Cerebellar nuclear complex (tissue), 1 donor: ENCODE data around the gene SAMD4A.
"Not testable (repeated sequence)": the region's sequence is repeated elsewhere in the genome, so short reads cannot be mapped to it uniquely, and the experiment has no call there.

ENCODE experiments used
- DNase-seq, 2 experiments: peaks; one replicate each; lab custom pipeline; 2025; lab: John Stamatoyannopoulos, UW

SAMD4A gene

GRCh38 chr14:54597795-54598443, 31.0 kb downstream of the SAMD4A start:
- no peak for DNase-seq

DNA sequence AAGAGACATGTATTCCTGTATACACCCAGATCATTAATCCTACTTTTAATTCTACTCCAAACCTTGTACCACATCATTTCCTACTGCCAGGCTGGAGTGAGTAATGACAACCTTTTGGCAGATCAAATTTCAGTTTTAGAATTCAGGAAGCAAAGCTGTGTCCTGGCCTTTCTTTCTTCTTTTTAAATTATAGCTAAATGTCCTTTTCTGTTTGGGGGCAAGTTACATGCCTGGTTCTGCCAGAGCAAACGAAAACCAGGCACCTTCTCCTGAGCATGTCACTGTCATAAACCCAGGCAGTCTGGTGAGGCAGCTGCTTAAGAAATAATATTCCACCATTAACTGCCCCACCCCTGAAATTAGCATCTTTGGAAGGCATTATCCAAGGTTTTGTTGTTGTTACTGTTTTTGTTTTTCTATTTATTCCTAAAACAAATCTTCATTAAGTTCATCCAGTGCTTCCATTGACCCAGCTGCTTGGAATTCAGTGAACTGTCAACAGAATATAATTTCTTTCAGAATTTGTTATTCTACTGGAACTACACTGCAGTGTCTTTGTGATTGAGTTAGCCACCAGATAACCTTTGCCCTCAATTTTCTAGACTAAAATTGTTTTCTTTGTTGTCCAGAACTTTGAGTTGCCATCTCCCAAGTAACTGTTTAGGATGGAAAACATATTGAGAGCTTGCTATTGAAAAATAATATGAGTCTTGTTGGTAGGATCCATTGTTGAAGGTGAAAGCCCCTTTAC, 33.2 kb downstream of the SAMD4A start:
- DNase-seq: no peak

GRCh38 chr14:54600717-54601109, 33.8 kb downstream of the SAMD4A start:
- DNase-seq: no peak

- DNase-seq: no peak
Measured at GRCh38 chr14:54603362-54603761, 36.4 kb downstream of the SAMD4A start.

DNA sequence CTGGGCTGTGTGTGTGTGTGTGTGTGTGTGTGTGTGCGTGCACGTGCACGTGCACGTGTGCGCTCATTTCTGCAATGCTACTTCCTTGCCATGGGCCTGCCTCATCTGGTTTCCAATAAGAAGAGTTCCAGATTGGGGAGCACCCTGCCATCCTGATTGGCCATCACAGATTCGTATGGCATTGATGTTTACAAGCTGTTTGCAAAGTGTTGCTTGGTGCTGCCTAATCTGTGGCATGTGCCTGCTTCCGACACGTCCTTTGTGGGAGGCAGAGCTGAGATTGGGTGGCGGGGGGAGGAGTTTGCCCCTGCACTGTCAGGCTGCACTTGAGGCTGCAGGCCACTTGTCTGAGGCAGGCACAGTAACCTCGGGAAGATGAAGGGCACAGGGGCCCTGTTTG, 39.2 kb downstream of the SAMD4A start:
- no peak for DNase-seq

DNA sequence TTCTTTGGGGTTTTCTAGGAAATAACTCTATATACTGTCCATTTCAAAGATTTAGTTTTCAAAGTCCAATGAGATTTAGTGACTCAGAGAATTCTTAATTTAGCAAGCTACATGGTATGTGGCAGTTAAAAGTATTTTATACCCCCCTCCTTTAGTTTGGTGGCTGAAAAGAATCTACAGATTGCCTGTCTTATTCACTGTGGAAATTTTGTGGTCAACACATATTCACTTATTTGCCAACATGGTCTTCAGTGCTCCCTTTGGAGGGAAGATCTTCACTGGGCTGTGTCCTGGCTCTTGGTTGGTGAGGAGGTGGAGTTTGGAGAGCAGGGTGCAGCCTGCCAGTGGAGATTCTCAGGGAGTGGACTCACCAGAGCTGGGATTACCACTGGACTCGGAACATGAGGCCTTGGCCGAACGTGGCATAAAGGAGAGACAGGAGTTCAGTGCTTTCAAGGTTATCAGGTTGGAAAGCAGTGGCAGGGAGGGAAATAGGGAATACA, 39.8 kb downstream of the SAMD4A start:
- no peak for DNase-seq

- no peak for DNase-seq
Measured at GRCh38 chr14:54609576-54609975, 42.6 kb downstream of the SAMD4A start.

GRCh38 chr14:54610051-54610977, 43.4 kb downstream of the SAMD4A start:
- DNase-seq: no peak

DNA sequence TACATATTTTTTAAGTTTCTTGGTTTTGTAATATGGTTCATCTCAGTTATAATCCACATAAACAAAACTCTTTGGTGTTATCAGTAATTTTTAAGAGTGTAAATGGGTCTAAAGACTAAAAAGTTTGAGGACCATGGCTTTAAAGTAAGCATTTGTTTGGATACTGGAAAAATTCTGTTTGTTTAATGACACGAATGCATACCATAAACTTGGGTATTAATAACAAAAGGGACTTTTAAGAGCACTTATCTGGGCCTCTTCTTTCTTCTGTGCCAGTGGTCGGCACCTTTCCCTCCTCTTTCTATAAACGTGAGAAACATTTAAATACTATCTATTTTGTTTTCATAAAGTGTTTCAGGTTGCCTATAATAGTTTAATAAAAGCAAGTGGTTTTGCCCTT, 47.4 kb downstream of the SAMD4A start:
- DNase-seq: no peak

GRCh38 chr14:54617467-54617866, 50.5 kb downstream of the SAMD4A start:
- no peak for DNase-seq

DNA sequence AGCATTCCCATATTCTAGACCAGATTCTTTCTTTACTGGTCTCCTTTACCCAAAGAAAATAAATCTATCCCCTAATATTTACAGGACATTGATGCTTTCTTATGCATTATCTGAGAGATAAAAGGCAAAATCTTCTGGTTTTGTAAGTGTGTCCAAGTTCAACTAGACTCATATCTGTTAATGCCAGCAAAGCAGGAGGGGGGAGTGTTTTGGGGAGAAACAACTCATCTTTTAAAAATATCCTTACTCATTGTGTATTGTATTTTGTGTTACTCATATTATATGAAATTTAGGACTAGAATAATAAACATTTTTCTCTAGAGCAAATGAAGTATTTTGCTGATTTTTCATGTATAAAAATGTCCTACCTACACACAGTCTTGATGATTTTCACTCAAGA, 54.8 kb downstream of the SAMD4A start:
- no peak for DNase-seq

DNA sequence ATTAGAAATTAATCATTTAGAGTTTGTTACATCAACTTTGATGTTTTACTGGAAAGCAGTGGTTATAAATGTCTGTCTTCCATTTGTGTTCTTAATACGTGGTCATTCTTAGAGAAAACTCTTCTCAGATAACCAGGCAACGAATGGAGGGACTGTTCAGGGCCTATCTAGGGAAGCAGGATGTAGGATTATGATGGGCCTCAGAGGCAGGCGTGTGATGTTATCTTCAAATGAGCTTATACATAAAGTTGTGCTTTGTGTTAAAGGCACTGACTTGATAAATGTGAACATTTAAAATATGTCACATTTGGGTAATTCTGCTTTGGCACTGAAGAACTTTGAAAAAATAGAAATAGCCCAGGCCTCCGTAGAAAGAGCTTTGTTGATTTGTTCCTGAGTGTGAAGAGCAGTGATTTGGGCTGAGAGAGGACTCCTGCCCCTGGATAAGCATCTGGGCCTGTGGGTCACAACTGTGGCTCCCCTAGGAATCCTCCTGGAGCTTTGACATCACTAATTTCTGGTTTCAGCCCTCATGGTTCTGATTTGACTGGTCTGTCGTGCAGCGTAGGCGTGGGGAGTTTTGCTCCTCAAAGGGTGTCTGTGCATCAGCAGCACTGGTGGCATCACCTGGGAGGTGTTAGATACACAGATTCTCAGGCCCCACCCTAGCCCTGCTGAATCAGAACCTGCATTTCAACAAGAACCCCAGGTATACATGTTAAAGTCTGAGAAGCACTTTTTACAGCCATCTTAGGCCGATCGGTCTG, 55.4 kb downstream of the SAMD4A start:
- no peak for DNase-seq

- no peak for DNase-seq
Measured at GRCh38 chr14:54623279-54624004, 56.5 kb downstream of the SAMD4A start.

- DNase-seq: not testable (repeated sequence)
Measured at GRCh38 chr14:54624005-54624358, 57.1 kb downstream of the SAMD4A start.

DNA sequence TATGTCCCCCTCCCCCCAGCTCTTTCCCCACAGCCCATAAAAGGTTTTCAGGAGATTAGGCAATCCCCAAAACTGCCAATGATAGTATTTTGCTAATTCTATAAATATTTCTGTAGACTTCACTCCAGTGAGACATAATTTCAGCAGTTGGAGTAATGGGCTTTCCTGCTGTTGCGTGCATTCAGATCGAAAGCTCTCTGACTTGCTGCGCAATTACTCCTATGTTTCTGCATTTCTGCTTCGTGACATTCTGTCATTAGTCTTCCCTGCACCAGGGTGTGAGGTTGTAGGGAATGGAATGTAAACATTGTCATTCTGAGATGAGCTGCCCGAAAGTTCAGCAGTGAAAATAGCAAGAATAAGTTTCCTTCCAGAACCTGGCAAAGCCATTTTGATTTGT, 58.2 kb downstream of the SAMD4A start:
- DNase-seq: no peak

DNA sequence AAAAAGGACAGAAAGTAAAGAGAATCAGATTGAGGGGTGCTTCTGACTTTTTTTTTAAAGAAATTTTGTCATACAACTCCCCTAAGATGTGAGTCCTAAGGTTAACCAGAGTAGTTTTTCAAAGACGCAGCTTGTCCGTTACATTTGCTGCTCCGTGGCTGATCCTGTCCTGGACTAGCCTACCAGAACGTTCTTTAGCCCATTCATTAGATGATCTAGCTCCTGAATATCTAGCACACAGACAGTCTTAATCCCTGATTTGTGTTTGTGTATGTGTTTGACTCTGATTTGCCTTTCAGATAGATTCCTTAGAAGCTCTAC, 60.3 kb downstream of the SAMD4A start:
- DNase-seq: no peak

DNA sequence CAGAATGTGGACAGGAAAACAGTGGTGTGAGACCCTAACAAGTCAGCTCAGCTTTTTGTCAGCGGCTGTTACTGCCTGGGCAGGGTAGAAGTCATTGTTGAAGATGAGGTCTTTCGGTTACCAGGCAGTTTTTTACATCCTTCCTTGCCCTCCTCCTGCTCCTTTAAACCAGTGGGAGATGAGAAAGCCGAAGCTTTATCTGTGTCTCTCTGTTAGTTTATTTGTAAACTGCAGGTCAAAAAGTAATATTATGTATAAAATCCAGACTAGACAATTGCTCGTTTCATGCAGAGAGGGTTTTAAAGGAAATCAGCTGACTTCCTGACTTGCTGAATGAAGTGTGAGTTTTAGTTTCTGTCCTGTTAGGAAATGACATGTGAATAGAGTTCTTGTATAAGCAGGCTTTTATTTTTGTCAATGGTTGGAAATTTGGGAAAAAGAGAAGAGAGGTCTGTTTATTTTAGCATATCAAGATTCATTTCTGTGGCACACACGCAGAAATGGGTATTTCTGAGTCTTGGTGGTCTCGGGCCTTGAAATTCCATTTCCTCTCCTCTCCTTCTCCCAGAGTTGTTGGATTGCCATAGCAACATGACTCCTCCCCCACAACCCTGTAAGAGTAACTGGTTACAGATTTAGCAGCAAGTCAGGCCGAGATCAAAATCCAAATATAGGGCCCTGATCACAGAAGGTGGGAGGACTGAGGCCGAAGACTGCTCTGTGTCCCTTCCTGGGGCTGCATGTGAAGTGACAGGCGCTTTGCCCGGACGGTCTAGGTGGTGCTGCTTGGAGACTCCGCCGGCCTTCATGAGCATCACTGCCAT, 60.8 kb downstream of the SAMD4A start:
- DNase-seq: no peak

GRCh38 chr14:54629183-54629582, 62.3 kb downstream of the SAMD4A start:
- DNase-seq: no peak

DNA sequence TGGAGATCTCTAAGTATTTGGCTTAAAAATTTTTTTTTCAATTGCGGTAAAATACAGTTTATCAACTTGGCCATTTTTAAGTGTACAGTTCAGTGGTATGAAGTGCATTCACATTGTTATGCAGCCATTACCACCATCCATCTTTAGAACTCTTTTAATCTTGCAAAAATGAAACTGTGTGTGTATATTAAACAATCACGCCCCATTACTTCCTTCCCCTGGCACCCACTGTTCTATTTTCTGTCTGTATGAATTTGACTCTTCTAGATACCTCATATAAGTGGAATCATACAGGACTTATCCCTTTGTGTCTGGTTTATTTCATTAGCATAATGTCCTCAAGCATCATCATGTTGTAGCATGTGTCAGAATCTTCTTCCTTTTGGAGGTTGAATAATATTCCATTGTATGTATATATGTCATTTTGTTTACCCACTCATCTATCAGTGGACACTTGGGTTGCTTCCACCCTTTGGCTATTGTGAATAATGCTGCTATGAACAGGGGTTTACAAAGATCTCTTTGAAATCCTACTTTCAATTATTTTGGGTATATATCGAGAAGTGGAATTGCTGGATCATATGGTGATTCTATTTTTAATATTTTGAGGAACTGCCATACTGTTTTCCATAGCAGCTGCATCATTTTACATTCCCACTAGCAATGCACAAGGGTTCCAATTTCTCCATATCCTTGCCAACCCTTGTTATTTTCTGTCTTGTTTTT, 62.9 kb downstream of the SAMD4A start:
- no peak for DNase-seq

- DNase-seq: no peak
Measured at GRCh38 chr14:54631016-54631415, 64.1 kb downstream of the SAMD4A start.
